Stimulated activated CD4-positive, alpha-beta T cell treated with anti-CD3 and anti-CD28 coated beads, Interleukin-2, amount 100 ng/mL, for 48 hours (primary cell): Measurements from ENCODE around the gene FAM229B.
"Not testable (repeated sequence)": the region's sequence is repeated elsewhere in the genome, so short reads cannot be mapped to it uniquely, and the experiment has no call there.

ENCODE experiments used
- DNase-seq, 2 donors: peaks; one replicate each; pipeline ENCODE4 v3.0.0-alpha.2; 2020

Gene FAM229B

GRCh38 chr6:112065426-112065986 lies 21.9 kb upstream of the FAM229B start:
- DNase-seq = no peak

- no peak for DNase-seq
These were observed 20.8 kb upstream of the FAM229B start for GRCh38 chr6:112066606-112067005.

GRCh38 chr6:112081569-112081968 lies 5.8 kb upstream of the FAM229B start:
- DNase-seq = no peak

- no peak for DNase-seq
These were observed 1.9 kb upstream of the FAM229B start for GRCh38 chr6:112085286-112086065.

- no peak for DNase-seq
These were observed 651 bp upstream of the FAM229B start for GRCh38 chr6:112086744-112087135.

- DNase-seq = no peak
These were observed 525 bp downstream of the FAM229B start for GRCh38 chr6:112087916-112088315.

GRCh38 chr6:112096901-112097300 lies 9.5 kb downstream of the FAM229B start:
- no peak for DNase-seq

- no peak for DNase-seq
These were observed 13.2 kb downstream of the FAM229B start for GRCh38 chr6:112100561-112100960.

- not testable (repeated sequence) for DNase-seq
These were observed 18.6 kb downstream of the FAM229B start for GRCh38 chr6:112106026-112106425.

GRCh38 chr6:112106562-112106961 lies 19.2 kb downstream of the FAM229B start:
- DNase-seq = no peak

GRCh38 chr6:112109262-112109661 lies 21.9 kb downstream of the FAM229B start:
- no peak for DNase-seq

GRCh38 chr6:112113431-112113830 lies 26.0 kb downstream of the FAM229B start:
- DNase-seq = no peak

- no peak for DNase-seq
These were observed 26.5 kb downstream of the FAM229B start for GRCh38 chr6:112113918-112114317.

- DNase-seq = no peak
These were observed 27.3 kb downstream of the FAM229B start for GRCh38 chr6:112114577-112115223.

- DNase-seq = no peak
These were observed 28.8 kb downstream of the FAM229B start for GRCh38 chr6:112116221-112116620.

GRCh38 chr6:112117554-112117953 lies 30.2 kb downstream of the FAM229B start:
- DNase-seq = no peak

GRCh38 chr6:112118034-112118433 lies 30.6 kb downstream of the FAM229B start:
- DNase-seq = no peak

- DNase-seq = no peak
These were observed 35.4 kb downstream of the FAM229B start for GRCh38 chr6:112122756-112123155.

- DNase-seq = no peak
These were observed 36.6 kb downstream of the FAM229B start for GRCh38 chr6:112123982-112124381.

GRCh38 chr6:112128208-112128607 lies 40.8 kb downstream of the FAM229B start:
- DNase-seq = no peak

GRCh38 chr6:112130878-112131277 lies 43.5 kb downstream of the FAM229B start:
- DNase-seq = no peak

GRCh38 chr6:112139052-112139451 lies 51.7 kb downstream of the FAM229B start:
- DNase-seq = no peak

- DNase-seq = no peak
These were observed 54.3 kb downstream of the FAM229B start for GRCh38 chr6:112141707-112142106.
